IMR-90 (cell line): ENCODE data around the gene CD8A. TPM values are rescaled to one million over a fixed set of nuclear protein-coding genes. Genes with fewer than 3 reads are reported as not detected.

Experiments used
- ATAC-seq: fragments of 200-7000 bp; cut with Tn5 transposase; 2 replicates; pipeline ENCODE4 v1.9.1; 2020; ENCODE audit warnings: low read depth, mild to moderate bottlenecking, moderate library complexity
- BruUV-seq: library from RNA; stranded (reverse); fragments of 400-500 nt; replicated peaks from 2 replicates; lab custom pipeline; 2021; lab: Mats Ljungman, UMichigan
- CTCF ChIA-PET: fragments of 300-600 bp; formaldehyde crosslinking; extraction: SDS; loops from one replicate; lab custom pipeline; 2021; ENCODE audit warnings: antibody characterized with exemption; lab: Yijun Ruan, JAX
- POLR2A ChIA-PET: fragments of 300-600 bp; sonication (Branson Sonifier 250); formaldehyde crosslinking; loops from one replicate; lab custom pipeline; 2022; ENCODE audit warnings: antibody characterized with exemption; ENCODE audit not compliant: unreplicated experiment; lab: Charles Lee
- DNase-seq: peaks from one replicate; pipeline ENCODE4 v3.0.0; 2013
- H2AFZ ChIP-seq: replicated peaks from 2 replicates; pipeline ENCODE3; 2013; ENCODE audit warnings: low read length, mild to moderate bottlenecking; ENCODE audit not compliant: poor library complexity
- H2AK5ac ChIP-seq: 2 replicates; pipeline ENCODE4 v1.6.1; 2013; ENCODE audit warnings: low read depth, low read length, inconsistent platforms
- H2AK9ac ChIP-seq: replicated peaks from 2 replicates; pipeline ENCODE3; 2013; ENCODE audit warnings: mild to moderate bottlenecking, low read depth, low read length, moderate library complexity; ENCODE audit not compliant: poor library complexity
- H2BK120ac ChIP-seq: 2 replicates; pipeline ENCODE4 v1.6.1; 2013; ENCODE audit warnings: low read depth, low read length, inconsistent platforms
- H2BK15ac ChIP-seq: 3 replicates; pipeline ENCODE4 v1.6.1; 2013; ENCODE audit warnings: low read depth, low read length, inconsistent platforms
- H2BK20ac ChIP-seq: 2 replicates; pipeline ENCODE4 v1.6.1; 2013; ENCODE audit warnings: low read depth, mild to moderate bottlenecking, inconsistent platforms, low read length, moderate library complexity
- H2BK5ac ChIP-seq: 2 replicates; pipeline ENCODE4 v1.6.1; 2013; ENCODE audit warnings: mild to moderate bottlenecking, low read depth, low read length, inconsistent platforms; ENCODE audit not compliant: poor library complexity, severe bottlenecking
- H3K14ac ChIP-seq: replicated peaks from 2 replicates; pipeline ENCODE4 v1.6.1; 2013; ENCODE audit warnings: low read depth, low read length, inconsistent platforms
- H3K18ac ChIP-seq: 2 replicates; pipeline ENCODE4 v1.6.1; 2013; ENCODE audit warnings: low read depth, low read length, control low read depth
- H3K23ac ChIP-seq: 2 replicates; pipeline ENCODE4 v1.6.1; 2013; ENCODE audit warnings: low read depth, low read length, inconsistent platforms
- H3K27ac ChIP-seq: 2 replicates; pipeline ENCODE4 v1.5.1; 2013; ENCODE audit warnings: mild to moderate bottlenecking, control low read depth, low read length; ENCODE audit not compliant: insufficient read depth
- H3K27me3 ChIP-seq: 2 replicates; pipeline ENCODE4 v1.6.1; 2013; ENCODE audit warnings: low read length; ENCODE audit not compliant: control insufficient read depth, insufficient read depth
- H3K36me3 ChIP-seq: 2 replicates; pipeline ENCODE4 v1.6.1; 2013; ENCODE audit warnings: low read length, mixed read lengths; ENCODE audit not compliant: control insufficient read depth, insufficient read depth
- H3K4ac ChIP-seq: 2 replicates; pipeline ENCODE4 v1.6.1; 2013; ENCODE audit warnings: low read depth, low read length, inconsistent platforms
- H3K4me1 ChIP-seq: 2 replicates; pipeline ENCODE4 v1.6.1; 2013; ENCODE audit warnings: low read length, mixed read lengths; ENCODE audit not compliant: control insufficient read depth, insufficient read depth
- H3K4me2 ChIP-seq: 2 replicates; pipeline ENCODE4 v1.6.1; 2013; ENCODE audit warnings: low read depth, mild to moderate bottlenecking, control low read depth, low read length, moderate library complexity
- H3K4me3 ChIP-seq: 2 replicates; pipeline ENCODE4 v1.5.1; 2013; ENCODE audit warnings: low read depth, mild to moderate bottlenecking, control low read depth, low read length, moderate library complexity; ENCODE audit not compliant: insufficient read depth
- H3K56ac ChIP-seq: 2 replicates; pipeline ENCODE4 v1.6.1; 2013; ENCODE audit warnings: low read length, inconsistent platforms; ENCODE audit not compliant: insufficient read depth; ENCODE audit errors: extremely low read depth
- H3K79me1 ChIP-seq, 2 experiments: 2 replicates each; pipeline ENCODE4 v1.6.1; 2013; ENCODE audit warnings: low read length in 2 of 2, inconsistent platforms in 1 of 2, low read depth in 1 of 2
- H3K9ac ChIP-seq: 2 replicates; pipeline ENCODE4 v1.6.1; 2013; ENCODE audit warnings: low read depth, low read length, control low read depth
- H3K9me1 ChIP-seq: 2 replicates; pipeline ENCODE4 v1.6.1; 2013; ENCODE audit warnings: low read length, inconsistent platforms; ENCODE audit not compliant: insufficient read depth
- H3K9me3 ChIP-seq: 2 replicates; pipeline ENCODE4 v1.6.1; 2013; ENCODE audit warnings: low read length; ENCODE audit not compliant: control insufficient read depth, insufficient read depth
- H4K20me1 ChIP-seq: 2 replicates; pipeline ENCODE4 v1.6.1; 2013; ENCODE audit warnings: low read length, inconsistent platforms; ENCODE audit not compliant: insufficient read depth
- H4K5ac ChIP-seq: 2 replicates; pipeline ENCODE4 v1.6.1; 2013; ENCODE audit warnings: mild to moderate bottlenecking, low read depth, low read length, control low read depth
- H4K8ac ChIP-seq, 2 experiments: 2 replicates each; pipeline ENCODE4 v1.6.1; 2013; ENCODE audit warnings: low read depth in 2 of 2, low read length in 2 of 2, control low read depth in 1 of 2, inconsistent platforms in 1 of 2
- H4K91ac ChIP-seq: 2 replicates; pipeline ENCODE4 v1.6.1; 2013; ENCODE audit warnings: low read depth, low read length, inconsistent platforms; ENCODE audit not compliant: insufficient read depth
- BHLHE40 ChIP-seq: fragments of 150-350 bp; IDR thresholded peaks from 2 replicates; pipeline ENCODE4 v1.6.1; 2016; ENCODE audit warnings: mild to moderate bottlenecking, low read depth, low read length
- CEBPB ChIP-seq: IDR thresholded peaks from 2 replicates; pipeline ENCODE4 v1.6.1; 2012; ENCODE audit warnings: low read depth, low read length, improper control_type of control experiment
- CHD1 ChIP-seq: IDR thresholded peaks from 2 replicates; pipeline ENCODE4 v1.6.1; 2012; ENCODE audit warnings: low read depth, low read length, improper control_type of control experiment
- CTCF ChIP-seq: conservative IDR thresholded peaks from 2 replicates; pipeline ENCODE4 v1.5.1; 2012; ENCODE audit warnings: mild to moderate bottlenecking, low read depth, low read length, improper control_type of control experiment
- ELK1 ChIP-seq: fragments of 150-350 bp; IDR thresholded peaks from 2 replicates; pipeline ENCODE4 v1.6.1; 2016; ENCODE audit warnings: low read depth, mild to moderate bottlenecking, low read length, moderate library complexity, borderline replicate concordance
- MAZ ChIP-seq: IDR thresholded peaks from 2 replicates; pipeline ENCODE4 v1.6.1; 2012; ENCODE audit warnings: low read depth, mild to moderate bottlenecking, low read length, improper control_type of control experiment, moderate library complexity, borderline replicate concordance
- POLR2A ChIP-seq: IDR thresholded peaks from 2 replicates; pipeline ENCODE4 v1.6.1; 2012; ENCODE audit warnings: mild to moderate bottlenecking, low read depth, low read length
- RAD21 ChIP-seq: IDR thresholded peaks from 2 replicates; pipeline ENCODE4 v1.6.1; 2012; ENCODE audit warnings: low read length, improper control_type of control experiment
- RCOR1 ChIP-seq: IDR thresholded peaks from 2 replicates; pipeline ENCODE4 v1.6.1; 2012; ENCODE audit warnings: mild to moderate bottlenecking, low read length, improper control_type of control experiment; ENCODE audit not compliant: insufficient replicate concordance
- WGBS, 2 experiments: methylation state at CpG; one replicate each; pipeline versions ENCODE4 v1.1.5 to v1.1.7; 2013; ENCODE audit warnings: missing lambda C conversion rate in 2 of 2; ENCODE audit not compliant: insufficient read length in 1 of 2; ENCODE audit errors: extremely low coverage in 2 of 2; 5-methylcytosine and 5-hydroxymethylcytosine counted together
- dilution Hi-C: fragments of 300-500 bp; cut with HindIII; formaldehyde crosslinking; loops from one replicate; pipeline ENCODE4 v1.14.3; 2018; ENCODE audit warnings: low sequenced_read_pairs; ENCODE audit not compliant: unreplicated experiment
- in situ Hi-C: fragments of 300-500 bp; cut with MboI; formaldehyde crosslinking; loops from 3 replicates; pipeline ENCODE4 v1.14.3; 2019; ENCODE audit warnings: low sequenced_read_pairs, inconsistent platforms, mixed read lengths
- intact Hi-C: fragments of 100-400 bp; cut with micrococcal nuclease; formaldehyde crosslinking; loops from 2 replicates; pipeline ENCODE4 v1.10.0; 2022
- polyA plus RNA-seq, 3 experiments: library from polyadenylated mRNA; depleted of rRNA; stranded (reverse); fragments of >200 nt; gene quantifications; 2 replicates each; pipeline ENCODE4 v1.2.3, GENCODE V29; 2012; ENCODE audit warnings: low replicate concordance in 1 of 3
- total RNA-seq: library from RNA; depleted of rRNA; stranded (reverse); fragments of >200 nt; gene quantifications from 2 replicates; pipeline ENCODE4 v1.2.3, GENCODE V29; 2012

Gene CD8A
- total and polyA plus RNA-seq, 2 of the 4 experiments (the other 2 are of a cell fraction), result not detected

- no peak overlapping the region for H2BK15ac ChIP-seq
- 0 out of 2 replicates have a peak, but pooled peaks cover under 1% of the 10 kb centered on the region for H3K4me1 ChIP-seq
- H3K79me1 ChIP-seq, result no peaks in the 10 kb centered on the region
- in situ Hi-C loops (no loop called here), intact Hi-C loops (no loop called here), dilution Hi-C loops (no loop called here)
- H4K91ac ChIP-seq, result no peak overlapping the region
- ChIA-PET CTCF (interaction anchor here (0.6 to 1.0 kb wide), 2 partner anchors 14 to 41 kb away, joined by 3 to 4 read pairs; no protein-coding TSS in a partner anchor), POLR2A (no interaction called here)
- H4K8ac ChIP-seq, result no peak overlapping the region
- H3K9me1 ChIP-seq, result no peaks in the 10 kb centered on the region; the same call in 1 of the 2 replicates
- H3K36me3 ChIP-seq, result no peaks in the 10 kb centered on the region
- H2AK9ac ChIP-seq, result no peak overlapping the region
- no peak overlapping the region for H3K9ac ChIP-seq
- no peak overlapping the region for H2AK5ac ChIP-seq
- peaks cover 35% of the 10 kb centered on the region for H3K27me3 ChIP-seq
- no peak overlapping the region for H3K4me2 ChIP-seq
- no peak overlapping the region for H3K4me3 ChIP-seq
- H3K4ac ChIP-seq, result no peak overlapping the region
- no peak overlapping the region for H2BK120ac ChIP-seq
- no peak overlapping the region for H3K27ac ChIP-seq
- H2BK5ac ChIP-seq, result no peak overlapping the region
- no peak overlapping the region for H4K5ac ChIP-seq
- TF ChIP-seq RAD21 (no peak), BHLHE40 (no peak), ELK1 (no peak), CEBPB (no peak), RCOR1 (no peak), MAZ (no peak), POLR2A (no peak), CTCF (no peak), CHD1 (no peak)
- H3K9me3 ChIP-seq, result peaks cover 3% of the 10 kb centered on the region; the same call in 1 of the 2 replicates
- no peak overlapping the region for H2AFZ ChIP-seq
- BruUV-seq, result no TSS peak
- H3K14ac ChIP-seq, result no peak overlapping the region
- ATAC-seq, result no peak
- WGBS, 2 experiments, result 50% methylated on average over 1 of the region's 8 CpGs; no CpG with 5 or more reads in 1 of the 2 experiments
- H4K20me1 ChIP-seq, result no peaks in the 10 kb centered on the region
- no peak overlapping the region for H3K18ac ChIP-seq
- H3K23ac ChIP-seq, result no peak overlapping the region
- no peak overlapping the region for H2BK20ac ChIP-seq
- no peak overlapping the region for H3K56ac ChIP-seq
- no peak for DNase-seq
These were observed 6.9 kb downstream of the CD8A start for GRCh38 chr2:86783615-86784339.
